AG08396 (cell line): ENCODE results near the gene CDH13.

Experiments
- DNase-seq: peaks from one replicate; pipeline ENCODE4 v3.0.0; 2012; ENCODE audit warnings: low spot score, mixed read lengths

CDH13 gene

DNA sequence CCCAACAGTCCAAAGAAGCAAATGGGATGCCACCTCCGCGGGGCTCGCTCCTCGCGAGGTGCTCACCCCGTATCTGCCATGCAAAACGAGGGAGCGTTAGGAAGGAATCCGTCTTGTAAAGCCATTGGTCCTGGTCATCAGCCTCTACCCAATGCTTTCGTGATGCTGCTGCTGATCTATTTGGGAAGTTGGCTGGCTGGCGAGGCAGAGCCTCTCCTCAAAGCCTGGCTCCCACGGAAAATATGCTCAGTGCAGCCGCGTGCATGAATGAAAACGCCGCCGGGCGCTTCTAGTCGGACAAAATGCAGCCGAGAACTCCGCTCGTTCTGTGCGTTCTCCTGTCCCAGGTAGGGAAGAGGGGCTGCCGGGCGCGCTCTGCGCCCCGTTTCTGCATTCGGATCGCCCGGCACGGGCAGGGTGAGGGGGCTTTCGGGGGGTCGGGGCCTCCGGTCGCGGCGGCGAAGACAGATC lies at the start of gene CDH13:
Gene CDH13, plus strand, starts transcription at position 179 of the 471 bp plus-strand sequence.
- peak; percentile 70 for DNase-seq

DNA sequence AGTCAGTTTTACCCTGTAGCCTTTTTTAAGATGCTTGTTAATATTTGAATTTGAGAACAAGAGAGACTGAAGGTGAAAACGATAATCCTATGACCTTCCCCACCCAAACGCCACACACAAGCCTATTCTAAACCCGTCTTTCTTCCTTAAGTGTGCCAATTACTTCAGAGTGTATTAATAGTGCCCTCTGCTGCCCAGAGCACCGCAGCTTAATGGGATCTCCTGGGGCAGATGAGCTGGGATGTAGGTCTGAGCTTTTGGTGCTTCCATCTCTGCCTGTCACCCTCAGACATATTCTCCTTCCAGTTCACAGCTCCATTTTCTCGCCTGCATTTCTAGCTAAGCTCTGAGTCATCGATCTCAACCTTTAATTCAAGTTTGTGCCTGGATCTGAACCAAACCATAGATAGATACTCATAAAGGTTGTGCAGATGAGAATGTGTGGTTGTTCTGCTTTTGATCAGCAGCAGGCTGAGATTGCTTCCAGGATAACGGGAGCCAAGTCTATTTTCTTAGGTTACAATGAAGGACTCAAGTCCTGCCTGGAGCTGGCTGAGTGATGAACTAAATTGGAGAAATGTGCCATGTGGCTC lies 46.4 kb upstream of the CDH13 start:
- no peak for DNase-seq

GRCh38 chr16:82582975-82583374 lies 43.8 kb upstream of the CDH13 start:
- DNase-seq, result no peak

DNA sequence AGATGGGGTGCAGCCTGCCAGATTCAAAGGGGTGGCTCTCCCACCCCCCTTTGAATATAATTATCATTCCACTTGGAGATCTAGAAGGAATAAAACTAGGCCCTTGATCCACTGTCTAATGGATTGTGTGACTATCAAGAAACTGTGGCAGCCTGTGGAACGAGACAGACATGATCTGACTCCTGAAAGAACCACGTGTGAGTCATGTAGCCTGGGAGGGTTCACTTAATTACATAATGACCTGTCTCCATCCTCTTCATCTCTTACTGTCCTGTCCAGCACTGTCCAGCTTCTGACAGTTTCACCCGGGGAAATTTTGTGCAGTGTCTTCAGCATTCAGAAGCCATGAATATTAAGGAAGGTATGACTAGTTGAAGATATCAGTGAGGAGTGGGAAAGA lies 43.3 kb upstream of the CDH13 start:
- DNase-seq, result no peak

DNA sequence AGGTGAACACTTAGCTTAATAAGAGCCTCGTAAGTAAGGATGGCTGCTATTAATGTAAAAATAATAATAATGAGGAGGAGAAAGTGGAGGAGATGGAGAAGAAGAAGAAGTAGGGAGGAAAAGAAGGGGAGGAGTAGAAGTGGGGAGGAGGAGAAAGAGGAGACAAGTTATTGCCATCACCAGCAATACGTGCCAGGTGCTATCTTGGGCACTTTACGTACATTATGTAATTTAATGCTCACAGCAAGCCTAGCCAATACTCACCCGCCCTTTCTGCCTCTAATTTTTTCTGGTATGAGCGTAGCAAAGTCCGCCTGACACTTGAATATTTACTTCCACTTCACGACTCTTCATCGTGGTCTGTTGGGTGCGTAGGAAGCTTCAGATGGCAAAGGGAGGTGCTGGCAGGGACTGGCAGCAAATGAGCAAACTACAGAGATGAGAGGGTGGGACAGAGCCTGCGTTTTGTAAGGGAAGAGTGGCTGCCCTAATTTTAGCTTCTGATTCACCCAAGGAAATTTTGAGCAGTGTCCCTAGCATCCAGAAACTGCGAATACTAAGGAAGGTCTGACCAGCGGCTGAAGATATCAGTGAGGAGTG lies 42.1 kb upstream of the CDH13 start:
- no peak for DNase-seq

GRCh38 chr16:82585675-82586074 lies 41.1 kb upstream of the CDH13 start:
- no peak for DNase-seq

- DNase-seq, result no peak
Observed at GRCh38 chr16:82586130-82586529, 40.6 kb upstream of the CDH13 start.

DNA sequence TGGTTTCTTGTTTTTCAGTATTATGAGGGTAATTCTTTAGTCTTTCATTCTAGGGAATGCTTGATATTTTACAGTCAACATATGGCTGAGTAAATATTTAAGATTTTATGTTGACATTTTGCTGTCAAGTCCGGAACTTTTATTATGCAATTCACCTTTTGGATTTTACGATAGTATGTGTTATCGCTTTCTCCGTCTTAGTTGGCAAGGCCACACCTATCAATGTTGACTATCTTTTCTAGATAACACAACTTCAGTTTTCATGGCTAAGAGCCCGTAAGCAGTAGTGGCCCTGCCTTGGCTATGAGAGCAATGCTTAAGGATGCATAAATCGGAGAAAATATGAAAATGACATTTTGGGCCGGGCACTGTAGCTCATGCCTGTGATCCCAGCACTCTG lies 39.5 kb upstream of the CDH13 start:
- no peak for DNase-seq

- no peak for DNase-seq
Observed at GRCh38 chr16:82589407-82589806, 37.4 kb upstream of the CDH13 start.

DNA sequence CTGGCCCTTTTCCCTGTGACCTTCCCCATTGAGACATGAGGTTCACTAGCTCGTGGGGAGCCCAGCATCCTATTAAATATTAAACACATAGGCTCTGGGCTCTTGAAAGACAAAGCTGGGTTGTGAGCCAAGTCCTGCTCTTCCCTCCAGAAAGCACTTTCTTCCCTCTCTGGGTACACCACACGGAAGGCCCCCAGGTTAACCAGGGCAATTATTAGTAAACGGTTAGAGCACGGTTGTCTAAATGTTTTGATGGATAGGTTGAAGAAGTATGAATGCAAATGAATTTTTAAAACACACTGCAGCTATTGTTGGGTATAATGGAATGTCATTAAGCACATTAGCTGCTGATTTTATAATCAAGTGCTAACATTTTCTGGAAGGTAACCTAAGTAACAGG lies 32.7 kb upstream of the CDH13 start:
- DNase-seq, result no peak

- no peak for DNase-seq
Observed at GRCh38 chr16:82598771-82599170, 28.0 kb upstream of the CDH13 start.

GRCh38 chr16:82601989-82602640 lies 24.7 kb upstream of the CDH13 start:
- no peak for DNase-seq

DNA sequence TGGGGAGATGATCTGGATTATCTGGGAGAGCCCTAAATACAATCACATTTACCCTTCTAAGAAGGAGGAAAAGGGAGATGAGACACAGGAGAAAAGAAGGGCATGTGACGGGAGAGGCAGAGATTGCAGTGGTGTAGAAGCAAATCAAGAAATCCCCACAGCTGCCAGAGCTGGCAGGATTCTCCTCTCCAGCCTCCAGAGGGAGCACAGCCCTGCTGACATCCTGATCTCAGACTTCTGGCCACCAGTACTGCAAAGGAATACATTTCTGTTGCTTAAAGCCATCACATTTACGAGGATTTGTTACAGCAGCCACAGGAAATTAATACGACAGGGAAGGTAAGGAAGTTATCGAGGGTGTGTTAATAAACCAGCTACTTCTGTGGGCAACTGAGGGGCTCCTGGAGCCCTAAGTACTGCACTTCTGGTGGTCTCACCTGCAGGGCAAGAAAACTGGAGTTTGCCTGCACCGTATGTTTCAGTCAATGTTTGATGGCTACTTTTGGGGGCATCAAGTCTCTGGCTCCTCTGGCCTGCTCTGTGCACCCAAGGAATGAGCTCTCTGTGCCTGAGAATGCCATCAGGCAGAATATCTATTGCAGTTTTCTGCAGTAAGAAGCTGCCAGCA lies 22.9 kb upstream of the CDH13 start:
- peak; percentile 57 for DNase-seq

DNA sequence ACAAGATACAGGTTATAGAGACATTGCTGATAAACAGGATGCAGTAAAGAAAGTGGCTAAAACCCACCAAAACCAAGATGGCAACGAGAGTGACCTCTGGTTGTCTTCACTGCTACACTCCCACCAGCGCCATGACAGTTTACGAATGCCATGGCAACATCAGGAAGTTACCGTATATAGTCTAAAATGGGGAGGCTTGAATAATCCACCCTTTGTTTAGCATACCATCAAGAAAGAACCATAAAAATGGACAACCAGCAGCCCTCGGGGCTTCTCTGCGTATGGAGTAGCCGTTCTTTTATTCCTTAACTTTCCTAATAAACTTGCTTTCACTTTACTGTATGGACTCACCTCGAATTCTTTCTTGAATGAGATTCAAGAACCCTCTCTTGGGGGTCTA lies 21.7 kb upstream of the CDH13 start:
- no peak for DNase-seq

- no peak for DNase-seq
Observed at GRCh38 chr16:82605863-82606620, 20.7 kb upstream of the CDH13 start.

- no peak for DNase-seq
Observed at GRCh38 chr16:82609140-82609539, 17.6 kb upstream of the CDH13 start.

- no peak for DNase-seq
Observed at GRCh38 chr16:82612263-82612662, 14.5 kb upstream of the CDH13 start.

DNA sequence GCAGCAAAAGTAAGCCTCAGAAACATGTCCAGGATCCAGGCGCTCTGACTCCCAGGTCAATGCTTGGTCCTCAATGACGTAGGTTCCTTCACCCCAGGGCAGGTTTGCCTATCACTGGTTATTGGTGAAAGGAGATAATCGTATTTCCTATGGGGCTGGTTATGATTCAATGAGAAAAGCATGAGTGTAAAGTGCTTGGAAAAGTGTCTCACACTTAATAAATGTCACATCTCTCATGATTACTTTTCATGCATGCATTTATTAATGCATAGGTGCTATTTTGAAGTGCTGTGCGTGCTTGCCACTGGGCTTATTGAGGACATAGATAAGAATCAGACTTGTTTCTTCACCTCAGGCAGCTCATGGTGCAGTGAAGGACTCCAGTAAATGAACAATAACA lies 10.4 kb upstream of the CDH13 start:
- no peak for DNase-seq

GRCh38 chr16:82621781-82622180 lies 5.0 kb upstream of the CDH13 start:
- no peak for DNase-seq

GRCh38 chr16:82623241-82623640 lies 3.5 kb upstream of the CDH13 start:
- DNase-seq, result no peak

DNA sequence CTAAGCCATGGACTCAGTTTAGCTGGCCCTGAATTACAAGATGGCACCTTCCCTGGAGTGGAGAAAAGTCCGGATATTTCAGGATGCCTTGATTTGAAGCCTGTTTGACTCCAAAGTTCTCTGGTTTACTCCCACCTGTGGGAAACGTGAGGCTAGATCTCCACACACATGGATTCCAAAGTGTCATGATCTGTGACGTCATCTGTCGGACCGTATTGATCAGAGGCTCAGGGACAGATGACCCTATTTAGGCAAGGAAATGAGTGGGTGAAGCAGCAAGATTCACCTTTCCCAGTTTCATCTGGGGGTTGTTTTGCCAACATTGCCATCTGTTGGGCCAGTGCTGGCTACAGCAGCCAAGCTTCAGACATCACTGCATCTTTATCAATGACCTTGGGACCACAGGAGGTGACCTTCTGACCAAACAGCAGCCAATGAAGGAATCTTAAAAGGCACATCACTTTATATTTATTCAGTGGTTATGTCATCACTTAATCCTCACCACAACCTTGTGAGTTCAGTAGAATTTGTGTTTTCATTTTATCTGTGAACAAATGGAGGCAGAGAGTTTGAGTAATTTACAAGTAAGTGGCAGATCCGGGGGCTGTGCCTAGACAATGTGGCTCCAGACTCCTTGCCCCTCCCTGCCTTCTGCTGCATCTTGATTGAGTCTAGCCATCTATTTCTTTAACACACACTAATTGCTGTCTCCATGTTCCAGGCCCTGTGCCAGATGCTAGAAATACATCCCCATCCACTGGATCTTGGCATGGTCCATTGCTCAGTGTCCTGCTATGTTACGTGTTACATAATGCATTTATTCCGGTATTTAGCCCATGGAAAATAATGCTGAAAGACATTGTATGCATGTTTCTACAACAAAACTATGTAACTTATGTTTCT lies 1.5 kb upstream of the CDH13 start:
- DNase-seq, result no peak

- peak; percentile 47 for DNase-seq
Observed at GRCh38 chr16:82628088-82628423, 1.3 kb downstream of the CDH13 start.
